GM18511 (cell line): ENCODE measurements around the gene TNRC6A.
"Not testable (repeated sequence)": the region's sequence is repeated elsewhere in the genome, so short reads cannot be mapped to it uniquely, and the experiment has no call there.

Source experiments
- ATAC-seq: cut with Tn5 transposase; IDR thresholded peaks from one replicate; pipeline ENCODE4 v1.9.1; 2021; ENCODE audit warnings: mild to moderate bottlenecking, moderate library complexity; ENCODE audit not compliant: unreplicated experiment

Gene TNRC6A

GRCh38 chr16:24841291-24841690, 111.8 kb downstream of the TNRC6A start:
- ATAC-seq = no peak

GRCh38 chr16:24844101-24845030, 114.9 kb downstream of the TNRC6A start:
- ATAC-seq = no peak

GRCh38 chr16:24845031-24845365, 115.5 kb downstream of the TNRC6A start:
- not testable (repeated sequence) for ATAC-seq

- no peak for ATAC-seq
These were observed 116.5 kb downstream of the TNRC6A start, which contains the start of gene SLC5A11 for GRCh38 chr16:24845726-24846547. Gene SLC5A11 (plus strand): TSS chr16:24845963. CDS start chr16:24858644, 12,681 bp downstream.

GRCh38 chr16:24846548-24847357, 117.3 kb downstream of the TNRC6A start:
- ATAC-seq = no peak

GRCh38 chr16:24847358-24847664, 117.9 kb downstream of the TNRC6A start:
- no peak for ATAC-seq

- no peak for ATAC-seq
These were observed 118.6 kb downstream of the TNRC6A start for GRCh38 chr16:24848065-24848464.

- ATAC-seq = no peak
These were observed 120.2 kb downstream of the TNRC6A start for GRCh38 chr16:24849641-24850040.

GRCh38 chr16:24850289-24850938, 121.0 kb downstream of the TNRC6A start:
- ATAC-seq = no peak

GRCh38 chr16:24851700-24852099, 122.2 kb downstream of the TNRC6A start:
- ATAC-seq = no peak

- no peak for ATAC-seq
These were observed 122.8 kb downstream of the TNRC6A start for GRCh38 chr16:24852281-24852721.

- ATAC-seq = no peak
These were observed 123.8 kb downstream of the TNRC6A start for GRCh38 chr16:24853169-24853824.

- no peak for ATAC-seq
These were observed 124.4 kb downstream of the TNRC6A start for GRCh38 chr16:24853830-24854229.

- ATAC-seq = no peak
These were observed 125.2 kb downstream of the TNRC6A start for GRCh38 chr16:24854607-24855171.

GRCh38 chr16:24855678-24856077, 126.2 kb downstream of the TNRC6A start:
- ATAC-seq = no peak

- ATAC-seq = not testable (repeated sequence)
These were observed 127.4 kb downstream of the TNRC6A start for GRCh38 chr16:24856871-24857270.

GRCh38 chr16:24858219-24859041, 129.0 kb downstream of the TNRC6A start:
- no peak for ATAC-seq

GRCh38 chr16:24861461-24861860, 132.0 kb downstream of the TNRC6A start:
- ATAC-seq = no peak
